HepG2 (cell line): ENCODE data around the gene PARS2. TPM values are rescaled to one million over a fixed set of nuclear protein-coding genes. Genes with fewer than 3 reads are reported as not detected.

Source experiments
- ARNT2 ChIP-seq: sonication (generic); formaldehyde crosslinking; IDR thresholded peaks from 2 replicates; pipeline ENCODE4 v1.8.0; 2022; ENCODE audit warnings: mild to moderate bottlenecking, low read depth, missing genetic modification reagents, moderate library complexity
- CREB1 ChIP-seq, 2 experiments: fragments of 450-650 bp in 1 of 2; IDR thresholded peaks; 2 replicates each; pipeline ENCODE4 v1.6.1; 2016 to 2017; ENCODE audit warnings: control low read depth in 1 of 2, mild to moderate bottlenecking in 1 of 2, missing compliant biosample characterization in 1 of 2, missing genetic modification characterization in 1 of 2
- DBP ChIP-seq: sonication (generic); formaldehyde crosslinking; IDR thresholded peaks from 2 replicates; pipeline ENCODE4 v1.4.0; 2020; ENCODE audit warnings: missing genetic modification reagents; ENCODE audit errors: not compliant biosample characterization
- EED ChIP-seq: sonication (generic); formaldehyde crosslinking; IDR thresholded peaks from 2 replicates; pipeline ENCODE4 v1.5.0; 2020; ENCODE audit warnings: mild to moderate bottlenecking, missing genetic modification reagents
- ELF1 ChIP-seq: sonication (generic); formaldehyde crosslinking; IDR thresholded peaks from 2 replicates; pipeline ENCODE4 v1.4.0; 2020; ENCODE audit warnings: missing genetic modification reagents
- GTF3A ChIP-seq: sonication (generic); formaldehyde crosslinking; conservative IDR thresholded peaks from 2 replicates; pipeline ENCODE4 v1.4.0; 2020; ENCODE audit warnings: mild to moderate bottlenecking, missing genetic modification reagents
- PHF8 ChIP-seq: sonication (generic); formaldehyde crosslinking; IDR thresholded peaks from 2 replicates; pipeline ENCODE4 v1.5.0; 2020; ENCODE audit warnings: missing genetic modification reagents
- PRDM10 ChIP-seq: sonication (generic); formaldehyde crosslinking; IDR thresholded peaks from 2 replicates; pipeline ENCODE4 v1.4.0; 2020; ENCODE audit warnings: low read depth, missing genetic modification reagents
- ZBTB10 ChIP-seq: sonication (generic); formaldehyde crosslinking; IDR thresholded peaks from 2 replicates; pipeline ENCODE4 v1.4.0; 2020; ENCODE audit warnings: missing genetic modification reagents, borderline replicate concordance
- ZNF124 ChIP-seq: sonication (generic); formaldehyde crosslinking; IDR thresholded peaks from 2 replicates; pipeline ENCODE4 v1.4.0; 2020; ENCODE audit warnings: missing genetic modification reagents
- ZNF788 ChIP-seq: sonication (generic); formaldehyde crosslinking; IDR thresholded peaks from 2 replicates; pipeline ENCODE4 v1.5.0; 2020; ENCODE audit warnings: mild to moderate bottlenecking, missing genetic modification reagents, borderline replicate concordance
- polyA plus RNA-seq, 8 experiments: library from polyadenylated mRNA; depleted of rRNA in 3 of 8; stranded (reverse) in 7 of 8; unstranded in 1 of 8; fragments of >200 nt; fragmentation: Illumina TruSeq in 4 of 8; extraction: Trizol in 4 of 8; gene quantifications; 2 replicates each; pipeline versions ENCODE4 v1.2.1 to v1.2.3, GENCODE V29; 2011 to 2016; ENCODE audit warnings: low read depth in 4 of 8, missing spikeins in 1 of 8, mixed read lengths in 1 of 8; ENCODE audit not compliant: insufficient read depth in 1 of 8
- total RNA-seq, 5 experiments: library from RNA; depleted of rRNA; stranded (reverse); fragments of >200 nt; fragmentation: Illumina TruSeq; extraction: Trizol; gene quantifications; 2 replicates each; pipeline ENCODE4 v1.2.3, GENCODE V29; 2016; ENCODE audit warnings: low read depth in 1 of 5
- TF ChIP-seq, protein P1 (sequence below): sonication (generic); formaldehyde crosslinking; IDR thresholded peaks from 2 replicates; pipeline ENCODE4 v1.8.0; 2022; ENCODE audit warnings: mild to moderate bottlenecking, missing genetic modification reagents, moderate library complexity
- TF ChIP-seq, protein P2 (sequence below): sonication (generic); formaldehyde crosslinking; IDR thresholded peaks from 2 replicates; pipeline ENCODE4 v1.5.1; 2020; ENCODE audit warnings: mild to moderate bottlenecking, missing genetic modification reagents
- TF ChIP-seq, protein P3 (sequence below): IDR thresholded peaks from 2 replicates; pipeline ENCODE4 v1.6.1; 2016; ENCODE audit warnings: missing compliant biosample characterization, missing genetic modification reagents, borderline replicate concordance

The PARS2 gene
- total and polyA plus RNA-seq, 2 of the 13 experiments (the other 11 are each of a cell fraction or from before 2014, with no cell fraction given) = 2.4 to 4.6 TPM

DNA sequence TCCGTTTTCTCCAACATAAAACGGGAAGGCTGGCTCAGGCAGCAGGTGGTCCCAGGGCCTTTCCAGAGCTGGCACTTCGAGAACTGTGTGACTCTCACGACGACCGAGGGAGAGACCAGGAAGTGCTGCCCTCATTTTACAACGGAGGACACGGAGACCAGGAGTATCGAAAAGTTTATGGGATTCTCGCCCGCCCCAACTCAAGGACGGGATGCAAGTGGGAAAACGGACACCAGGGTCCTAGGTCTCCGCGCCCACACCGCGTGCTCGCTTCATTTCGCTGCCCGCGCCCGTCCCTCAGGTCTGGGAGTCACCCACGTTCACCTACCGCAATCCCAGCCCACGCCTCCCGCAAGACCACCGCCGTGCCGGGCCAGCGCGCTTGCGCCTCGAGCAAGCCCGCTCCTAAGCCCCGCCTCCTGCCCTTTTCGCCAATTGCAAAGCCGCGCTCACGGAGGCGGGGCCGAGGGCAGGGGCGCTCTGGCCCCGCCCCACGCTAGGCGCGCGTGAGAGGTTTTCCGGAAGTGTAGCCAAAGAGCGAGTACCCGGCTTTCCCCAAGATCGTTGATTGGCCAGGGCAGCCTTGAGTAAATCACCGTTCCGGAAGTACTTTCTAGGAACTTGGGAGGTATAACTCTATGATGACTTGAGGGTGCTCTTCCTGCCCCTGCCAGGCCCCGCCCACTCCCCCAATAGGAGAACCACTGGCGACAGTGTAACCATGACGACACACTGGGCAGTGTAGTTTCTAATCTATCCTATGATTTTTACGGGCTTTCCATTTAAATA lies at the start of gene PARS2 (continued):
- TF ChIP-seq ELF1 (CRISPR knock-in tag) (peak; percentile 86), GTF3A (CRISPR knock-in tag) (no peak), EED (0 out of 2 replicates have a peak, but pooled peaks have one; percentile 38), CREB1 (IDR thresholded peaks at IDR 0.05) (peak; percentile 81), CREB1 (CRISPR knock-in tag; IDR thresholded peaks at IDR 0.05) (peak; percentile 92), PHF8 (CRISPR knock-in tag) (peak; percentile 95), ARNT2 (CRISPR knock-in tag) (peak; percentile 76; the same call in 1 of the 2 replicates), DBP (CRISPR knock-in tag) (no peak), PRDM10 (CRISPR knock-in tag) (no peak), ZNF124 (CRISPR knock-in tag) (no peak), ZNF788 (CRISPR knock-in tag) (peak; percentile 88; the same call in 1 of the 2 replicates), ZBTB10 (CRISPR knock-in tag) (peak; percentile 51; the same call in 1 of the 2 replicates)
- TF ChIP-seq, protein P1, sequence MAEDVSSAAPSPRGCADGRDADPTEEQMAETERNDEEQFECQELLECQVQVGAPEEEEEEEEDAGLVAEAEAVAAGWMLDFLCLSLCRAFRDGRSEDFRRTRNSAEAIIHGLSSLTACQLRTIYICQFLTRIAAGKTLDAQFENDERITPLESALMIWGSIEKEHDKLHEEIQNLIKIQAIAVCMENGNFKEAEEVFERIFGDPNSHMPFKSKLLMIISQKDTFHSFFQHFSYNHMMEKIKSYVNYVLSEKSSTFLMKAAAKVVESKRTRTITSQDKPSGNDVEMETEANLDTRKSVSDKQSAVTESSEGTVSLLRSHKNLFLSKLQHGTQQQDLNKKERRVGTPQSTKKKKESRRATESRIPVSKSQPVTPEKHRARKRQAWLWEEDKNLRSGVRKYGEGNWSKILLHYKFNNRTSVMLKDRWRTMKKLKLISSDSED (CRISPR knock-in tag) = no peak
- TF ChIP-seq, protein P2, sequence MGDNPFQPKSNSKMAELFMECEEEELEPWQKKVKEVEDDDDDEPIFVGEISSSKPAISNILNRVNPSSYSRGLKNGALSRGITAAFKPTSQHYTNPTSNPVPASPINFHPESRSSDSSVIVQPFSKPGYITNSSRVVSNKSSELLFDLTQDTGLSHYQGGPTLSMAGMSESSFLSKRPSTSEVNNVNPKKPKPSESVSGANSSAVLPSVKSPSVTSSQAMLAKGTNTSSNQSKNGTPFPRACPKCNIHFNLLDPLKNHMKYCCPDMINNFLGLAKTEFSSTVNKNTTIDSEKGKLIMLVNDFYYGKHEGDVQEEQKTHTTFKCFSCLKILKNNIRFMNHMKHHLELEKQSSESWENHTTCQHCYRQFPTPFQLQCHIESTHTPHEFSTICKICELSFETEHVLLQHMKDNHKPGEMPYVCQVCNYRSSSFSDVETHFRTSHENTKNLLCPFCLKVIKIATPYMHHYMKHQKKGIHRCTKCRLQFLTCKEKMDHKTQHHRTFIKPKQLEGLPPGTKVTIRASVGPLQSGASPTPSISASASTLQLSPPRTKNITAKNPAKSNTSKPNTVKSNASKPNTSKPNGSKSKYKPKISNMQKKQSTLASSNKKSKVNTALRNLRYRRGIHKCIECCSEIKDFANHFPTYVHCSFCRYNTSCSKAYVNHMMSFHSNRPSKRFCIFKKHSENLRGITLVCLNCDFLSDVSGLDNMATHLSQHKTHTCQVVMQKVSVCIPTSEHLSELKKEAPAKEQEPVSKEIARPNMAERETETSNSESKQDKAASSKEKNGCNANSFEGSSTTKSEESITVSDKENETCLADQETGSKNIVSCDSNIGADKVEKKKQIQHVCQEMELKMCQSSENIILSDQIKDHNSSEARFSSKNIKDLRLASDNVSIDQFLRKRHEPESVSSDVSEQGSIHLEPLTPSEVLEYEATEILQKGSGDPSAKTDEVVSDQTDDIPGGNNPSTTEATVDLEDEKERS (CRISPR knock-in tag) = no peak
- TF ChIP-seq, protein P3, sequence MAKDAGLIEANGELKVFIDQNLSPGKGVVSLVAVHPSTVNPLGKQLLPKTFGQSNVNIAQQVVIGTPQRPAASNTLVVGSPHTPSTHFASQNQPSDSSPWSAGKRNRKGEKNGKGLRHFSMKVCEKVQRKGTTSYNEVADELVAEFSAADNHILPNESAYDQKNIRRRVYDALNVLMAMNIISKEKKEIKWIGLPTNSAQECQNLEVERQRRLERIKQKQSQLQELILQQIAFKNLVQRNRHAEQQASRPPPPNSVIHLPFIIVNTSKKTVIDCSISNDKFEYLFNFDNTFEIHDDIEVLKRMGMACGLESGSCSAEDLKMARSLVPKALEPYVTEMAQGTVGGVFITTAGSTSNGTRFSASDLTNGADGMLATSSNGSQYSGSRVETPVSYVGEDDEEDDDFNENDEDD (CRISPR knock-in tag) = peak; percentile 73; the same call in 1 of the 2 replicates
